Measurements from ENCODE around the gene TUBA8.

Gene TUBA8

GRCh38 chr22:18077087-18077638 is 33.4 kb upstream of the TUBA8 start:
- no peak for DNase-seq (ENCODE audit: low read depth in 2 of 3, low spot score in 2 of 3)

DNA sequence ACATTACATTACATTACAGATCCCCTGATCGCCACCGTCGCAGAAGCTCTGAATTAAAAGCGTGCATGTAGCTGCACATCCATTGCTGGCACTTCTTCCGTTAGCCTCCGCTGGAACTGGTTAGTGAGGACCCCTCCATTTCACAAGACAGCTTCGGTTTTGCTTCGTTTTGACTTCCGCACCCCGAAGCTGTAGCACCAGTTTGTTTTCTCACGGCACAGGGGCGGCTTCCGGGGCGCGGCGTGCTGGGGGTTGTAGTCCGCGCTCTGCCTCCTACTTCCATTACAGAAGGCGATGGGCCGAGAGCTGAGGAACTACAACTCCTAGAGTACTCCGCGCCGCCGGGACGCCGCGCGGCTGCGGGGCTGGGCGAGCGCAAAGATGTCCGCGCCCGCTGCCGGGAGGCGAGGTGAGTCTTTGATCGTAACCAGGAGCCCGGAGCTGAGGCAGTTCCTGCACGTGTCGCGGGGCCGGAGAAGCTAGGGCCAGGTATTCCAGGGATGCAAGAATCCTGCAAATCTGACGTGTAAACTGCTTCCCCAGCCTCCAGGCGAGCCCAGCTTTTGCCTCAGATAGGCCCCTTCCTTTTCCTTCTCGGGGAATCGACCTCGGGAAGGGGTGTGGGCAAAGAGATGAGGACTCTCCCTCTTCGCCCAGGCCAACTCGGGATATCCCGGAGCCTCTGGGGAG is 32.8 kb upstream of the TUBA8 start, which contains the start of gene PEX26:
PEX26 (plus strand) TSS at position 352 of the 690 bp plus-strand sequence. CDS start 387 bp downstream, outside the sequence.
- DNase-seq (ENCODE audit: low read depth in 2 of 3, low spot score in 2 of 3): peak; percentile 74 to 86 (median 81)

DNA sequence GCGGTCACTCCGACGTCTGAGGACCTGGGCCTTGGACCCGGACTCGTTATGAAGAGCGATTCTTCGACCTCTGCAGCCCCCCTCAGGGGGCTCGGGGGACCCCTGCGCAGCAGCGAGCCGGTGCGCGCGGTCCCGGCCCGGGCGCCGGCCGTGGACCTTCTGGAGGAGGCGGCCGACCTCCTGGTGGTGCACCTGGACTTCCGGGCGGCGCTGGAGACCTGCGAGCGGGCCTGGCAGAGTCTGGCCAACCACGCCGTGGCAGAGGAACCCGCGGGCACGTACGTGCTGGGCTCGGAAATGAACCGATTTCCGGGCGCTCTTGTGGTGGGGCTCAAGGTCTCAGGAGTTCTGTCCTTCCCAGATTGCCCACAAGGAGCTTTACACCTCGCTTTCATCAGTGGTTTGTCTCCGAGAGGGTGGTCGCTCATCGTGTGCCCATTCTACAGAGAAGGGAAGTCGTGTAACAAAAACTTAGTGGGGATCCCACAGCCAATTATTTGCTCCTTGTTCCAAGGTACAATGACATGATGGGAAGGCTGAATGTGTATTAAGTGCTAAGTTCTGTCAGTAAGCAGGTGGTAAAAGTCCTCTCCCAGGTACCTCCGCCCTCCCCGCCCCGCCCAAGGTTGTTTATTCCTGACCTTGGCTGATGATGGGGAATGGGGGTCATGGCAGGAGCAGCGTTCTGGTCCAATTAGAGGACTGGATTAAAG is 32.1 kb upstream of the TUBA8 start:
- DNase-seq (ENCODE audit: low read depth in 2 of 3, low spot score in 2 of 3): peak in 2 of 3 experiments; percentile 19 to 20

- DNase-seq (ENCODE audit: low read depth in 2 of 3, low spot score in 2 of 3): no peak
Observed at GRCh38 chr22:18079706-18080233, 30.8 kb upstream of the TUBA8 start.

GRCh38 chr22:18081416-18081815 is 29.2 kb upstream of the TUBA8 start:
- DNase-seq (ENCODE audit: low read depth in 2 of 3, low spot score in 2 of 3): no peak

DNA sequence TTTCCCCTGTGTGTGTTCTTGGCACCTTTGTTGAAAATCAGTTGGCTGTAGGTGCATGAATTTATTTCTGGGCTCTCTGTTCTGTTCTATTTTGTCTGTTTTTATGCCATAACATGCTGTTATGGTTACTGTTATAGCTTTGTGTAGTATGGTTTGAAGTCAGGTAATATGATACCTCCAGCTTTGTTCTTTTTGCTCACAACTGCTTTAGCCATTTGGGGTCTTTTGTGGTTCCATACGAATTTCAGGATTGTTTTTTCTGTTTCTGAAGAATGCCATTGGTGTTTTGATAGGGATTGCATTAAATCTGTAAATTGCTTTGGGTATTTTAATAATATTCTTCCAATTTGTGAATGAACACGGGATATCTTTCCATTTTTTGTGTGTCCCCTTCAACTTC is 28.1 kb upstream of the TUBA8 start:
- DNase-seq (ENCODE audit: low read depth in 2 of 3, low spot score in 2 of 3): no peak

DNA sequence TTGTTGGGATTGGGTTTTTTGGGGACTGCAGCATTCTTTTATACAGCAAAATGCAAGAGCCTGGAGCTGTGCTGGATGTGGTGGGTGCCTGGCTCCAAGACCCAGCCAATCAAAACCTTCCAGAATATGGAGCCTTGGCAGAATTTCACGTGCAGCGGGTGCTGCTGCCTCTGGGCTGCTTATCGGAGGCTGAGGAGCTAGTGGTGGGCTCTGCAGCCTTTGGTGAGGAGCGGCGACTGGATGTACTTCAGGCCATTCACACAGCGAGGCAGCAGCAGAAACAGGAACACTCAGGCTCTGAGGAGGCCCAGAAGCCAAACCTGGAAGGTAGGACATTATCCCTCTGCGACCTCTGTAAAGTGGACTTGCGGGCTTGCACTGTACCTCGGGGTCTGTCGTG is 27.2 kb upstream of the TUBA8 start:
- no peak for DNase-seq (ENCODE audit: low read depth in 2 of 3, low spot score in 2 of 3)

DNA sequence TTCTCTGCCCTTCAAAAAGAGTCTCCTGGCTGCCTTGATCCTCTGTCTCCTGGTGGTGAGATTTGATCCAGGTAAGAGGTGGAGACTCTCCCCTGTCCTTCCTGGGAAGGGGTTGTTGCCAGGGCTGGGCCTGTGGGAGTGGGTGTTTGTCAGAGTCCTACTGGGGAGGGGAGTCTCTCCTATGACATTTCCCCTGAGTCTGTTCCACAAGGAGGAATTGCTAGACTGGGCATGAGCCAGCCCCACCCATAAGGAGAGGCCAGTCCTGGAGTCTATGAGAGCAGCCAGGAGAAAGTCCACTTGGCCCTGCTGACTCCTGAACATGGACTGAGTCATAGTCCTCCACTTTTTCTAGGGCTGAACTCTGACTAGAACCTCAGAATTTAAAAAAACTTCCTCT is 25.4 kb upstream of the TUBA8 start:
- no peak for DNase-seq (ENCODE audit: low read depth in 2 of 3, low spot score in 2 of 3)

DNA sequence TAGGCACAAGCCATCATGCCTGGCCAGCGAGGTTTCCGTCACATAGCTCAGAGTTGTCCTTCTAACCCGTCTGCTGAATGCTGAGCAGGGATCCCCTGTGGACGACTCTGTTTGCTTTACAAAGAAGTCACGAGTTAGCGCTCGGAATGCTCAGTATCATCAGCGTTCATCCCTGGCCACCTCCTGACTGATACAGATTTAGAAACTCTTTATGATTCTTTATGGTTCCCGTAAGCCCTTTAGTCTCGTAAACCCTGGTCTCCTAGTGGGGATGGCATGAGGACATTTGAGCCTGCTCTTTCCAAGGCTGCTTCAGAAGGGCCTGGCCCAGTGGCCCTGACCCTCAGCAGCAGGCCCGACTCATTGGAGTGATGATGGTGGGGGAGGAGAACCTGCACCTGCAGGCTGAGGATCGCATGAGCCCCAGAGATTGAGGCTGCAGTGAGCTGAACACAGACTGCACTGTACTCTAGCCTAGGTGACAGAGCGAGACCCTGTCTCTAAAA is 23.2 kb upstream of the TUBA8 start:
- DNase-seq (ENCODE audit: low read depth in 2 of 3, low spot score in 2 of 3): no peak

DNA sequence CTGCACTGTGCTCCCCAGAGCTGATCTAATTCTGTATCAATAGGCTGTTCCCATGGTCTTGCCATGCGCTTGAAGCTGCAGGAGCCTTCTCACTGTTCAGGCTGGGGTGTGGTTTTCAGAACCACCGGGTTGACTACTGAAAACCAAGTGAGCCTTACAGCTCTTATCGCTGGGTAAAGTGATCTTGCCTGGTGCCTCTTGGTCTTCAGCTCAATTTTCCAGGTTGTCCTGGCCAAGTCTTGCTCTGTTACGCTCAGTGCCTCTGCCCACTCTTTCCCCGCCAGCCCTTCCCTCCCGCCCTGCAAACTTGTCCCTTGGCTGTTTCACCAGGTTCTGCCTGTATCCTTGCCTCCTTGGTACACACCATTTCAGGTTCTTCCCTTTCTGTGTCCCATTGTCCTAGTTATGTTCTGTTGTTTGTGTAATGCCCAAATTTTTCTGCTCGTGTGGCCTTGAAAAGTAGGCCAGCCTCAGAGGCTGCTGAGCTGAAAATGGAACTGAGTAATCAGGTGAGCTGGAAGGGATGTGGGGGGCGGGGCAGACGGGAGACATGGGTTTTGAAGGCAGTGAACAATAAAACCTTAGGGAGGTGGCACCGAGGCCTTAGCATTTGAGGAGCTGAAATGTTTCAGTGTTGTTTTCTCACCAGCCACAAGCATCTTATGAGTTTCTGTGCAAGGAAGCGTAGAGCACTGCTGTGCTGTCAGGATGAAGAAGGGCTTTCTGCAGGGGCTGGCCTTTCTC is 21.6 kb upstream of the TUBA8 start:
- DNase-seq (ENCODE audit: low read depth in 2 of 3, low spot score in 2 of 3): no peak

DNA sequence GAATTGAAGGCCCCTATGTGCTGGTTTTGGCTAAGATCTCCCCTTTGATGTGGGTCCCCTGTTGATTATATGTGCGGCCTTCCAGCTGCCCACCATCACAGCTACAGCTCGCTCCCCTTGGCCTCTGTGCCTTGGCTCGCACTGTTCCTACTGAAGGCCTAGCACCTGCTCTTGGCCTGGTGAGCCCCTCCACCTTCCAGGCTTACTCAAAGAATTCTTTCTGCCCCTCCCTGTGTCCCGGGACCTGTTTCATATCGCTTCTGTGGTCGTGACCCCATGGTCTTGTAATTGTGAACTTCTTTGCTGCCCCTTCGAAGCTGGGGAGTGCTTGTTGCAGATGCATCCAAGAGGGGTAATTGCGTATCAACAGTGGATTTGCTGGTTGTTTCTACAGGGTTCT is 20.3 kb upstream of the TUBA8 start:
- DNase-seq (ENCODE audit: low read depth in 2 of 3, low spot score in 2 of 3): no peak

GRCh38 chr22:18091478-18091877 is 19.1 kb upstream of the TUBA8 start:
- DNase-seq (ENCODE audit: low read depth in 2 of 3, low spot score in 2 of 3): no peak

GRCh38 chr22:18091916-18092526 is 18.6 kb upstream of the TUBA8 start:
- DNase-seq (ENCODE audit: low read depth in 2 of 3, low spot score in 2 of 3): no peak

GRCh38 chr22:18093661-18094060 is 16.9 kb upstream of the TUBA8 start:
- DNase-seq (ENCODE audit: low read depth in 2 of 3, low spot score in 2 of 3): no peak

DNA sequence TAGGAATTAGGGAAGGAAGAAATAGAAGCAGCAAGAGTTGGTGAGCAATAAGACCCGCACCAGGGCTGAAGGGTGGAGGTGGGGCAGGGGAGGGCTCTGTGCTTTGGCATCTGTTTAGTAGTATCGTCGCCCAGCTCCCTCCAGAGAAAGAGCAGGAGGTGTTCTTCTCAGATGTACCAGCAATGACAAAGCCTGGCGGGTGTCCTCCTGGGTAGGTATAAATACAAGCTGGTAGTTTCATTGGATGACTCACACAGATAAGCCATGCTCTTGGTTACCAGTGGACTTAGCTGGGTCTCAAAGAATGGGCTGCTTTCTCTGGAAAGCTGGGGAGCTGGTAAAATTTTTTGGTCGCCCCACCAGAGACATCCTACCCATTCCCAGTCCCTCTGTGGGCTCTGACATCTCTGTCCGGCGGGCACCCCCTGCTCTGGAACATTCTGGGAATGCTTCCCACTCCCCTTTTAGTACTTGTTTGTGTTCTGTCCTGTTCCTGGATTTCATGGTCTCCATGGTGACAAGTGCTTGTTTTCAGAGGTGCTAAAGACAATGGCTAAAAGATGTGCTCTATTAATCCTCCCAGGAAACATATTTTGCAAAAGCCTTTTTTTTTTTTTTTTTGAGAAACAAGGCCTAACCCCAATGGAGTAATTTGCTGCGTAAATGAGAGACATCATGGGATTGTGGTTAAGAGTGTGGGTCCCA is 15.4 kb upstream of the TUBA8 start:
- DNase-seq (ENCODE audit: low read depth in 2 of 3, low spot score in 2 of 3): no peak

GRCh38 chr22:18096823-18097222 is 13.8 kb upstream of the TUBA8 start:
- no peak for DNase-seq (ENCODE audit: low read depth in 2 of 3, low spot score in 2 of 3)

DNA sequence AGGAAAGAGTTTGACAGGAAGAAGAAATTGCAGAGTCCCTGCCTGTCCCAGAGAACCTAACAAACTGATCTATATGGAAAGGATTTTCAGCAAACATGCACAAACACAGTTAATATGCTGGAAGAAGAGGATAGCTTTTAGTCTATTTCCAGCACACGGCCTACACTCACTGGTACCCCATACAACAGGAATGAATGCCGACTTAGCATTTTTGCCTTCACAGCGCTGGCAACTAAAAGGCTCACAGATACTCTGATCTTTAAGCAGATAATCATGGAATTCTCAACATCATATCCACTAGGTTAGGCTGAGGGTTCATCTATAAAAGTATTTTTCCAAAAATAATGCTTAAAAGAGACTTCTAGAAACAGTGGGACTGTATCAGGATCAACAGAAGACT is 9.8 kb upstream of the TUBA8 start:
- no peak for DNase-seq (ENCODE audit: low read depth in 2 of 3, low spot score in 2 of 3)

GRCh38 chr22:18101536-18101935 is 9.1 kb upstream of the TUBA8 start:
- no peak for DNase-seq (ENCODE audit: low read depth in 2 of 3, low spot score in 2 of 3)

GRCh38 chr22:18103527-18104269 is 6.9 kb upstream of the TUBA8 start:
- no peak for DNase-seq (ENCODE audit: low read depth in 2 of 3, low spot score in 2 of 3)

GRCh38 chr22:18104566-18104965 is 6.0 kb upstream of the TUBA8 start:
- no peak for DNase-seq (ENCODE audit: low read depth in 2 of 3, low spot score in 2 of 3)

All from activated CD8-positive, alpha-beta memory T cell treated with anti-CD3 and anti-CD28 coated beads for 48 hours (primary cell).